HepG2 (cell line): Measurements from ENCODE around the gene CASP7. TPM values are rescaled to one million over a fixed set of nuclear protein-coding genes. Genes with fewer than 3 reads are reported as not detected.

Experiments
- ATAC-seq: fragments of 200-7000 bp; cut with Tn5 transposase; 3 replicates; pipeline ENCODE4 v1.9.1; 2020; ENCODE audit warnings: mild to moderate bottlenecking, moderate library complexity
- BruUV-seq: library from RNA; stranded (reverse); fragments of 400-500 nt; replicated peaks from 2 replicates; lab custom pipeline; 2021; lab: Mats Ljungman, UMichigan
- CTCF ChIA-PET: fragments of 300-600 bp; formaldehyde crosslinking; extraction: SDS; loops from one replicate; lab custom pipeline; 2021; ENCODE audit warnings: low total read pairs, inconsistent platforms, low intra/inter-chr PET ratio; lab: Yijun Ruan, JAX
- POLR2A ChIA-PET: fragments of 350-600 bp; sonication (Branson Sonifier 250); formaldehyde crosslinking; loops from one replicate; lab custom pipeline; 2020; ENCODE audit warnings: antibody characterized with exemption, inconsistent platforms; lab: Yijun Ruan, JAX
- DNase-seq: peaks from one replicate; pipeline ENCODE4 v3.0.0-alpha.2; 2015; ENCODE audit warnings: low spot score
- FAIRE-seq: peaks from 3 replicates; lab custom pipeline; 2011; peaks lifted over from hg19 to GRCh38; lab: Jason Lieb, UNC
- H2AFZ ChIP-seq: one replicate; pipeline ENCODE4 v1.6.1; 2011; ENCODE audit warnings: low read length, inconsistent platforms
- H3K27ac ChIP-seq: fragments of 300-600 bp; 3 replicates; pipeline ENCODE4 v1.8.0; 2011; ENCODE audit warnings: mixed run types, mild to moderate bottlenecking, mixed read lengths, low read length, inconsistent platforms; ENCODE audit not compliant: insufficient read depth; ENCODE audit errors: extremely low read length
- H3K27me3 ChIP-seq, 2 experiments: fragments of 200-600 bp in 1 of 2; 2 replicates in 1 of 2; 3 replicates in 1 of 2; pipeline versions ENCODE4 v1.6.0 to v1.8.0; 2011; ENCODE audit warnings: low read length in 2 of 2, mild to moderate bottlenecking in 2 of 2, moderate library complexity in 2 of 2, inconsistent platforms in 1 of 2; ENCODE audit not compliant: insufficient read depth in 2 of 2, control insufficient read depth in 1 of 2
- H3K36me3 ChIP-seq, 2 experiments: fragments of 200-600 bp in 1 of 2; replicated peaks in 1 of 2; 2 replicates in 1 of 2; 3 replicates in 1 of 2; pipeline versions ENCODE4 v1.5.1 to v1.8.0; 2011; ENCODE audit warnings: low read length in 2 of 2, inconsistent platforms in 1 of 2; ENCODE audit not compliant: insufficient read depth in 2 of 2, control insufficient read depth in 1 of 2
- H3K4me1 ChIP-seq: 2 replicates; pipeline ENCODE4 v1.5.1; 2012; ENCODE audit warnings: low read length, inconsistent platforms; ENCODE audit not compliant: insufficient read depth
- H3K4me2 ChIP-seq: 2 replicates; pipeline ENCODE4 v1.6.0; 2011; ENCODE audit warnings: low read depth, low read length, inconsistent platforms
- H3K4me3 ChIP-seq, 3 experiments: fragments of 200-600 bp in 1 of 3; sonication (generic), shearing (Covaris generic) in 1 of 3; replicated peaks in 1 of 3; 2 replicates each; pipeline ENCODE4 v1.5.1; 2011 to 2016; ENCODE audit warnings: low read length in 3 of 3, inconsistent platforms in 2 of 3, low read depth in 2 of 3, mild to moderate bottlenecking in 2 of 3, control low read depth in 1 of 3, mixed read lengths in 1 of 3; ENCODE audit not compliant: insufficient read depth in 1 of 3
- H3K79me2 ChIP-seq: one replicate; pipeline ENCODE4 v1.6.1; 2011; ENCODE audit warnings: low read length, inconsistent platforms; ENCODE audit not compliant: insufficient read depth
- H3K9ac ChIP-seq: 2 replicates; pipeline ENCODE4 v1.6.0; 2011; ENCODE audit warnings: mild to moderate bottlenecking, low read depth, low read length, inconsistent platforms; ENCODE audit not compliant: insufficient read depth
- H3K9me3 ChIP-seq: 2 replicates; pipeline ENCODE4 v1.5.1; 2012; ENCODE audit warnings: mild to moderate bottlenecking, low read length
- H4K20me1 ChIP-seq: 2 replicates; pipeline ENCODE4 v1.6.0; 2011; ENCODE audit warnings: inconsistent platforms, mild to moderate bottlenecking, low read length, moderate library complexity; ENCODE audit not compliant: insufficient read depth
- CBX2 ChIP-seq, 2 experiments: fragments of 200-600 bp in 1 of 2; sonication (generic); formaldehyde crosslinking in 1 of 2; IDR thresholded peaks; 2 replicates each; pipeline versions ENCODE4 v1.7.0 to v1.8.1; 2018 to 2022; ENCODE audit warnings: low read depth in 2 of 2, low read length in 1 of 2, mild to moderate bottlenecking in 1 of 2, missing genetic modification reagents in 1 of 2
- DNMT3B ChIP-seq: conservative IDR thresholded peaks from 2 replicates; pipeline ENCODE4 v1.6.1; 2016; ENCODE audit warnings: missing biosample characterization, control low read depth
- HNRNPL ChIP-seq: fragments of 200-400 bp; formaldehyde crosslinking; IDR thresholded peaks from 2 replicates; pipeline ENCODE4 v1.6.1; 2017; ENCODE audit warnings: mild to moderate bottlenecking, low read depth, low read length
- HOXA3 ChIP-seq: sonication (generic); formaldehyde crosslinking; IDR thresholded peaks from 2 replicates; pipeline ENCODE4 v1.5.0; 2020; ENCODE audit warnings: missing genetic modification reagents
- MAZ ChIP-seq, 2 experiments: sonication (generic) in 1 of 2; formaldehyde crosslinking in 1 of 2; IDR thresholded peaks; 2 replicates each; pipeline versions ENCODE4 v1.5.0 to v1.6.1; 2012 to 2020; ENCODE audit warnings: low read depth in 2 of 2, mild to moderate bottlenecking in 2 of 2, borderline replicate concordance in 1 of 2, improper control_type of control experiment in 1 of 2, low read length in 1 of 2, missing genetic modification reagents in 1 of 2, moderate library complexity in 1 of 2
- MED1 ChIP-seq: sonication (generic); formaldehyde crosslinking; IDR thresholded peaks from 2 replicates; pipeline ENCODE4 v1.4.0; 2020; ENCODE audit warnings: missing genetic modification reagents
- NCOA2 ChIP-seq: sonication (generic); formaldehyde crosslinking; IDR thresholded peaks from 2 replicates; pipeline ENCODE4 v1.8.0; 2022; ENCODE audit warnings: inconsistent platforms
- NFIB ChIP-seq: sonication (generic); formaldehyde crosslinking; IDR thresholded peaks from 2 replicates; pipeline ENCODE4 v1.9.0; 2021; ENCODE audit warnings: missing genetic modification reagents, mild to moderate bottlenecking, borderline replicate concordance
- NKX3-1 ChIP-seq: sonication (generic); formaldehyde crosslinking; IDR thresholded peaks from 2 replicates; pipeline ENCODE4 v1.5.0; 2020; ENCODE audit warnings: missing genetic modification reagents
- POLR2A ChIP-seq, 2 experiments: IDR thresholded peaks; 2 replicates each; pipeline ENCODE4 v1.6.1; 2011; ENCODE audit warnings: low read depth in 2 of 2, low read length in 2 of 2, mild to moderate bottlenecking in 1 of 2, moderate library complexity in 1 of 2; ENCODE audit not compliant: insufficient read depth in 1 of 2
- RAD51 ChIP-seq: fragments of 450-650 bp; IDR thresholded peaks from 2 replicates; pipeline ENCODE4 v1.6.1; 2016; ENCODE audit warnings: borderline replicate concordance
- THAP11 ChIP-seq: IDR thresholded peaks from 2 replicates; pipeline ENCODE4 v1.6.1; 2016; ENCODE audit warnings: missing biosample characterization, missing genetic modification reagents
- ZNF18 ChIP-seq: sonication (generic); formaldehyde crosslinking; IDR thresholded peaks from 2 replicates; pipeline ENCODE4 v1.8.0; 2022; ENCODE audit warnings: mild to moderate bottlenecking, missing genetic modification reagents; ENCODE audit not compliant: insufficient replicate concordance
- ZNF333 ChIP-seq: sonication (generic); formaldehyde crosslinking; IDR thresholded peaks from 2 replicates; pipeline ENCODE4 v1.4.0; 2020; ENCODE audit warnings: mild to moderate bottlenecking, missing genetic modification reagents, borderline replicate concordance
- ZNF382 ChIP-seq: sonication (generic); formaldehyde crosslinking; IDR thresholded peaks from 2 replicates; pipeline ENCODE4 v1.5.0; 2020; ENCODE audit warnings: missing genetic modification reagents, mild to moderate bottlenecking, borderline replicate concordance
- ZNF616 ChIP-seq: sonication (generic); formaldehyde crosslinking; IDR thresholded peaks from 2 replicates; pipeline ENCODE4 v1.5.0; 2020; ENCODE audit warnings: low read depth, mild to moderate bottlenecking, missing genetic modification reagents
- ZNF772 ChIP-seq: sonication (generic); formaldehyde crosslinking; IDR thresholded peaks from 2 replicates; pipeline ENCODE4 v1.5.0; 2020; ENCODE audit warnings: mild to moderate bottlenecking, missing genetic modification reagents
- WGBS: methylation state at CpG from one replicate; pipeline ENCODE4 v1.1.6; 2017; ENCODE audit warnings: low lambda C conversion rate; 5-methylcytosine and 5-hydroxymethylcytosine counted together
- in situ Hi-C: cut with HindIII; loops from 2 replicates; pipeline ENCODE4 v1.10.0; 2017; ENCODE audit warnings: low pct_unique_long_range_greater_than_20kb; ENCODE audit not compliant: extremely low pct_ligation_motif_present
- intact Hi-C: fragments of 100-400 bp; cut with micrococcal nuclease; formaldehyde crosslinking; loops from one replicate; pipeline ENCODE4 v1.10.0; 2022; ENCODE audit not compliant: unreplicated experiment
- polyA plus RNA-seq, 8 experiments: library from polyadenylated mRNA; depleted of rRNA in 3 of 8; stranded (reverse) in 7 of 8; unstranded in 1 of 8; fragments of >200 nt; fragmentation: Illumina TruSeq in 4 of 8; extraction: Trizol in 4 of 8; gene quantifications; 2 replicates each; pipeline versions ENCODE4 v1.2.1 to v1.2.3, GENCODE V29; 2011 to 2016; ENCODE audit warnings: low read depth in 4 of 8, missing spikeins in 1 of 8, mixed read lengths in 1 of 8; ENCODE audit not compliant: insufficient read depth in 1 of 8
- total RNA-seq, 5 experiments: library from RNA; depleted of rRNA; stranded (reverse); fragments of >200 nt; fragmentation: Illumina TruSeq; extraction: Trizol; gene quantifications; 2 replicates each; pipeline ENCODE4 v1.2.3, GENCODE V29; 2016; ENCODE audit warnings: low read depth in 1 of 5
- TF ChIP-seq, protein P1 (sequence below): sonication (generic); formaldehyde crosslinking; conservative IDR thresholded peaks from 2 replicates; pipeline ENCODE4 v1.5.0; 2020; ENCODE audit warnings: missing genetic modification reagents
- TF ChIP-seq, protein P2 (sequence below): sonication (generic); formaldehyde crosslinking; conservative IDR thresholded peaks from 2 replicates; pipeline ENCODE4 v1.4.0; 2020; ENCODE audit warnings: missing genetic modification reagents

Gene CASP7
- total and polyA plus RNA-seq, 2 of the 13 experiments (the other 11 are each of a cell fraction or from before 2014, with no cell fraction given), result 11.9 to 39.3 TPM

DNA sequence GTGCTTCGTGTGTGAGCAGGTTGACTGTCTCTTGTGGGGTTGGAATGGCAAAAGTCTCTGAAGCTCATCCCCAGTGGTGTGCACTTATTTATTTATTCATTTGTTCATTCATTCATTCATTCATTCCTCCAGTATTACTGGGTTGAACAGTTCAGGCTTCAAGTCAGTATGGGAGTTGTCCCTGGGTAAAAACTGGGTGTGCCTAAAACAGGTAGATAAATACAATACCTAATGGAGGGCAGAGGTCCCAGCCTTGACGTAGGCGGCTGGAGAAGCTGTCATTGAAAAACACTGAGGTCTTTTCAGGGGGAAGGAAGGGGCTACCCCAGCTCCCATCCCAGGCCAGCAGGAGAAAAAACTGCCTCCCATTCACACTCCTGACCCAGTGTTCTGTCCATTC is 11.0 kb downstream of the CASP7 start:
- Histone ChIP-seq H3K9ac (no peak overlapping the region), H3K79me2 (peaks cover 52% of the 10 kb centered on the region), H2AFZ (no peak overlapping the region), H3K4me1 (no peaks in the 10 kb centered on the region), H3K9me3 (peaks cover 25% of the 10 kb centered on the region), H3K4me3 (no peak overlapping the region), H3K27ac (no peak overlapping the region), H3K27me3 (no peaks in the 10 kb centered on the region)
- no peak for DNase-seq
- CTCF ChIA-PET, result no interaction called here
- no TSS peak for BruUV-seq
- intact Hi-C loops, result no loop called here
- no peak for TF ChIP-seq HOXA3 (CRISPR knock-in tag)
- no peak for TF ChIP-seq NFIB
- TF ChIP-seq THAP11, result no peak
- TF ChIP-seq NKX3-1 (CRISPR knock-in tag), result no peak
- TF ChIP-seq MAZ (IDR thresholded peaks at IDR 0.05; ENCODE audit: borderline replicate concordance, low read depth, low read length), result no peak
- TF ChIP-seq MAZ (CRISPR knock-in tag; IDR thresholded peaks at IDR 0.05; ENCODE audit: low read depth), result no peak
- no peak for TF ChIP-seq RAD51
- TF ChIP-seq NCOA2, result no peak
- no peak for TF ChIP-seq HNRNPL
- TF ChIP-seq ZNF382 (CRISPR knock-in tag), result no peak
- TF ChIP-seq, protein P1, sequence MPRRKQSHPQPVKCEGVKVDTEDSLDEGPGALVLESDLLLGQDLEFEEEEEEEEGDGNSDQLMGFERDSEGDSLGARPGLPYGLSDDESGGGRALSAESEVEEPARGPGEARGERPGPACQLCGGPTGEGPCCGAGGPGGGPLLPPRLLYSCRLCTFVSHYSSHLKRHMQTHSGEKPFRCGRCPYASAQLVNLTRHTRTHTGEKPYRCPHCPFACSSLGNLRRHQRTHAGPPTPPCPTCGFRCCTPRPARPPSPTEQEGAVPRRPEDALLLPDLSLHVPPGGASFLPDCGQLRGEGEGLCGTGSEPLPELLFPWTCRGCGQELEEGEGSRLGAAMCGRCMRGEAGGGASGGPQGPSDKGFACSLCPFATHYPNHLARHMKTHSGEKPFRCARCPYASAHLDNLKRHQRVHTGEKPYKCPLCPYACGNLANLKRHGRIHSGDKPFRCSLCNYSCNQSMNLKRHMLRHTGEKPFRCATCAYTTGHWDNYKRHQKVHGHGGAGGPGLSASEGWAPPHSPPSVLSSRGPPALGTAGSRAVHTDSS (CRISPR knock-in tag), result no peak
- no peak for TF ChIP-seq CBX2 (IDR thresholded peaks at IDR 0.05; ENCODE audit: low read depth, low read length)
- TF ChIP-seq CBX2 (CRISPR knock-in tag; IDR thresholded peaks at IDR 0.05; ENCODE audit: low read depth), result no peak
- TF ChIP-seq ZNF616 (CRISPR knock-in tag), result no peak
- TF ChIP-seq, protein P2, sequence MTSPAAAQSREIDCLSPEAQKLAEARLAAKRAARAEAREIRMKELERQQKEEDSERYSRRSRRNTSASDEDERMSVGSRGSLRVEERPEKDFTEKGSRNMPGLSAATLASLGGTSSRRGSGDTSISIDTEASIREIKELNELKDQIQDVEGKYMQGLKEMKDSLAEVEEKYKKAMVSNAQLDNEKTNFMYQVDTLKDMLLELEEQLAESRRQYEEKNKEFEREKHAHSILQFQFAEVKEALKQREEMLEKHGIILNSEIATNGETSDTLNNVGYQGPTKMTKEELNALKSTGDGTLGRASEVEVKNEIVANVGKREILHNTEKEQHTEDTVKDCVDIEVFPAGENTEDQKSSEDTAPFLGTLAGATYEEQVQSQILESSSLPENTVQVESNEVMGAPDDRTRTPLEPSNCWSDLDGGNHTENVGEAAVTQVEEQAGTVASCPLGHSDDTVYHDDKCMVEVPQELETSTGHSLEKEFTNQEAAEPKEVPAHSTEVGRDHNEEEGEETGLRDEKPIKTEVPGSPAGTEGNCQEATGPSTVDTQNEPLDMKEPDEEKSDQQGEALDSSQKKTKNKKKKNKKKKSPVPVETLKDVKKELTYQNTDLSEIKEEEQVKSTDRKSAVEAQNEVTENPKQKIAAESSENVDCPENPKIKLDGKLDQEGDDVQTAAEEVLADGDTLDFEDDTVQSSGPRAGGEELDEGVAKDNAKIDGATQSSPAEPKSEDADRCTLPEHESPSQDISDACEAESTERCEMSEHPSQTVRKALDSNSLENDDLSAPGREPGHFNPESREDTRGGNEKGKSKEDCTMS (CRISPR knock-in tag), result no peak
- no peak for TF ChIP-seq ZNF772 (CRISPR knock-in tag)
- no peak for TF ChIP-seq POLR2A (IDR thresholded peaks at IDR 0.05; ENCODE audit: insufficient read depth in 1 of 2, low read depth in 2 of 2, low read length in 2 of 2)
- TF ChIP-seq ZNF18, result no peak
- no peak for TF ChIP-seq DNMT3B (CRISPR knock-in tag)
- TF ChIP-seq ZNF333 (CRISPR knock-in tag), result no peak
- no peak for TF ChIP-seq MED1 (CRISPR knock-in tag)
- TF ChIP-seq, all 625 proteins: peak for 0
- in situ Hi-C loops, result no loop called here
- peaks cover 6 to 12% of the 10 kb centered on the region in 2 experiments; a peak in 3 of 5 replicates for H3K36me3 ChIP-seq
- no peak for FAIRE-seq
- H4K20me1 ChIP-seq, result 0 out of 2 replicates have a peak, but pooled peaks cover 3% of the 10 kb centered on the region
- no peak overlapping the region for H3K4me2 ChIP-seq
- no peak for ATAC-seq
- POLR2A ChIA-PET, result no interaction called here
- 67% methylated on average over 3 of the region's 3 CpGs for WGBS
